Nephron progenitor cell (in vitro differentiated cells): ENCODE data around the gene TRIM13.

Experiments used
- DNase-seq: peaks from one replicate; pipeline ENCODE4 v3.0.0; 2021
- H3K27ac Mint-ChIP-seq: 2 replicates; pipeline ENCODE4 v1.8.0; 2021; ENCODE audit warnings: mild to moderate bottlenecking, moderate library complexity, mixed read lengths
- H3K27me3 Mint-ChIP-seq: 2 replicates; pipeline ENCODE4 v1.8.0; 2021; ENCODE audit warnings: mild to moderate bottlenecking, low read depth, mixed read lengths; ENCODE audit not compliant: poor library complexity
- H3K36me3 Mint-ChIP-seq: 2 replicates; pipeline ENCODE4 v1.8.0; 2021; ENCODE audit warnings: low read depth, mixed read lengths
- H3K4me1 Mint-ChIP-seq: 2 replicates; pipeline ENCODE4 v1.8.0; 2021; ENCODE audit warnings: mixed read lengths
- H3K4me3 Mint-ChIP-seq: 2 replicates; pipeline ENCODE4 v1.8.0; 2021; ENCODE audit warnings: mild to moderate bottlenecking, moderate library complexity, mixed read lengths
- H3K9me3 Mint-ChIP-seq: 2 replicates; pipeline ENCODE4 v1.8.0; 2021; ENCODE audit warnings: mild to moderate bottlenecking, moderate library complexity, mixed read lengths
- TF ChIP-seq, protein P1 (sequence below): fragments of 200-600 bp; sonication (generic); IDR thresholded peaks from 2 replicates; pipeline ENCODE4 v1.5.0; 2021; ENCODE audit warnings: antibody characterized with exemption

The TRIM13 gene

DNA sequence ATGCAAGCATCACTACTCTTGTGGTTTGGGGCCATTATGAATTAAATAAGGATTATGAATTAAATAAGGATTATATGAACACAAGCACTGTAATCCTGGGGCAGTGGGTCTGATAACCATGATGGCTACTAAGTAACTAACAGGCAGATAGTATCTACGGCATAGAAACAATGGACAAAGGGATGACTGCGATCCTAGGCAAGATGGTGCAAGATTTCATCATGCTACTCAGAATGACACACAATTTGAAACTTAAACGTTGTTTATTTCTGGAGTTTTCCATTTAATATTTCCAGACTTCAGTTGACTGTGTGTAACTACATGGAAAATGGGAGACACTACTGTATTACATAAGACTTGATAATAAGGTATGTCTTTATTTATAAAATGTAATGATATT, 33.5 kb downstream of the TRIM13 start:
- no peak for DNase-seq
- no peak overlapping the region for H3K27ac Mint-ChIP-seq
- H3K27me3 Mint-ChIP-seq: no peaks in the 10 kb centered on the region
- H3K4me3 Mint-ChIP-seq: no peak overlapping the region
- H3K9me3 Mint-ChIP-seq: no peaks in the 10 kb centered on the region
- TF ChIP-seq, protein P1, sequence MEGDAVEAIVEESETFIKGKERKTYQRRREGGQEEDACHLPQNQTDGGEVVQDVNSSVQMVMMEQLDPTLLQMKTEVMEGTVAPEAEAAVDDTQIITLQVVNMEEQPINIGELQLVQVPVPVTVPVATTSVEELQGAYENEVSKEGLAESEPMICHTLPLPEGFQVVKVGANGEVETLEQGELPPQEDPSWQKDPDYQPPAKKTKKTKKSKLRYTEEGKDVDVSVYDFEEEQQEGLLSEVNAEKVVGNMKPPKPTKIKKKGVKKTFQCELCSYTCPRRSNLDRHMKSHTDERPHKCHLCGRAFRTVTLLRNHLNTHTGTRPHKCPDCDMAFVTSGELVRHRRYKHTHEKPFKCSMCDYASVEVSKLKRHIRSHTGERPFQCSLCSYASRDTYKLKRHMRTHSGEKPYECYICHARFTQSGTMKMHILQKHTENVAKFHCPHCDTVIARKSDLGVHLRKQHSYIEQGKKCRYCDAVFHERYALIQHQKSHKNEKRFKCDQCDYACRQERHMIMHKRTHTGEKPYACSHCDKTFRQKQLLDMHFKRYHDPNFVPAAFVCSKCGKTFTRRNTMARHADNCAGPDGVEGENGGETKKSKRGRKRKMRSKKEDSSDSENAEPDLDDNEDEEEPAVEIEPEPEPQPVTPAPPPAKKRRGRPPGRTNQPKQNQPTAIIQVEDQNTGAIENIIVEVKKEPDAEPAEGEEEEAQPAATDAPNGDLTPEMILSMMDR: no peak
- H3K4me1 Mint-ChIP-seq: no peaks in the 10 kb centered on the region
- no peaks in the 10 kb centered on the region for H3K36me3 Mint-ChIP-seq

DNA sequence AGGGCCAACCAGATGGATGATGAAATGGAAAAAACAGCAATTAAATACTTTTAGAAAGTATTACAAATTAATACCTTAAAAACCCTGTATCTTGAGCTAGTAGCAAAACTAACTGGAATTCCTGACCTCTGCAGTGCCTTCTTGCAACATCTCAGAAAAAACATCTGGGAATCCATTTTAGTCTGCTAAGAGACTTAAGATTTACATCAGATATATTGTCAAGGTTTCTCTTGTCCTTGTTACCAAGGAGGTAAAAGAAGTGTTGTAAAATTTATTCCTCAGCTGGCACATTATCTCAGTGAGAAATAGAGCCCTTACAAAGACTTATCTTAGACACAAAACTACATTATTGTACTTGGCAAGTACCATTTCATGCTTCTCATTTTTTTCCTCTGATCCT, 36.9 kb downstream of the TRIM13 start:
- no peak for DNase-seq
- Mint-ChIP-seq H3K4me3 (no peak overlapping the region), H3K9me3 (no peaks in the 10 kb centered on the region), H3K27me3 (no peaks in the 10 kb centered on the region), H3K4me1 (no peaks in the 10 kb centered on the region), H3K36me3 (no peaks in the 10 kb centered on the region), H3K27ac (peak overlapping the region; percentile 83)
- TF ChIP-seq, protein P1: no peak

DNA sequence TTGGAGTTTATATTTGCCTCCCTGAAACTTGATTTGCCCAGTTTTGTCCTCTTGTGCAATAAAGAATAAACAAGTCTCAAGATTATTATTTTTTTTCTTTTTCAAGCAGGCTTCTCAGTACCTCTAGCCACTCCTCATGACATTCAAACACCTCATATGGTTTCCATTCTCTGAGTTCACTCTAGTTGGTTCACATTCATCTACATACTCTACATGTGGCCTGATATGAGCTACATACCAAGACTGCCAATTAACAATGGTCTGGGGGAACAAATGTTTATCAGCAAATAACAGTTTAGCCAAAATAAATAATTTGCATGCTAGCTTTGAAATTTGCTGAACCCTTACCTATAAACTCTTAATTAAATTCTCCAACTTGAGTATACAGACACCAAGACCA, 40.9 kb downstream of the TRIM13 start:
- no peaks in the 10 kb centered on the region for H3K9me3 Mint-ChIP-seq
- peaks cover 16% of the 10 kb centered on the region for H3K36me3 Mint-ChIP-seq
- H3K27ac Mint-ChIP-seq: no peak overlapping the region
- H3K4me1 Mint-ChIP-seq: no peaks in the 10 kb centered on the region
- no peak for DNase-seq
- H3K4me3 Mint-ChIP-seq: no peak overlapping the region
- no peaks in the 10 kb centered on the region for H3K27me3 Mint-ChIP-seq
- TF ChIP-seq, protein P1: no peak

DNA sequence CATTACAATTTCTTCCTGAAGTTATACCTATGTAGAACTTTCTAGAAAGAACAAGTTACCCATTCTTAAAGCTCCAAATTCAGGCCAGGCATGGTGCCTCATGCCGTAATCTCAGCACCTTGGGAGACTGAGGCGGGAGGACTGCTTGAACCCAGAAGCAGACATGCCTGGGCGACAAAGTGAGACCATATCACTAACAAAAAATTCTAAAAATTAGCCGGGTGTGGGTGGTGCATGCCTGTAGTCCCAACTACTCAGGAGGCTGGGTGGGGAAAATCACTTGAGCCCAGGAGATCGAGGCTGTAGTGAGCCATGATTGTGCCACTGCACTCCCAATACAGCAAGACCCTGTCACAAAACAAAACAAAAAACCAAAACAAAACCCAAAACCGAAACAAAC, 41.4 kb downstream of the TRIM13 start:
- Mint-ChIP-seq H3K4me1 (no peaks in the 10 kb centered on the region), H3K9me3 (no peaks in the 10 kb centered on the region), H3K36me3 (peaks cover 21% of the 10 kb centered on the region), H3K27me3 (no peaks in the 10 kb centered on the region), H3K27ac (peak overlapping the region; percentile 54), H3K4me3 (no peak overlapping the region)
- no peak for DNase-seq
- TF ChIP-seq, protein P1: no peak

DNA sequence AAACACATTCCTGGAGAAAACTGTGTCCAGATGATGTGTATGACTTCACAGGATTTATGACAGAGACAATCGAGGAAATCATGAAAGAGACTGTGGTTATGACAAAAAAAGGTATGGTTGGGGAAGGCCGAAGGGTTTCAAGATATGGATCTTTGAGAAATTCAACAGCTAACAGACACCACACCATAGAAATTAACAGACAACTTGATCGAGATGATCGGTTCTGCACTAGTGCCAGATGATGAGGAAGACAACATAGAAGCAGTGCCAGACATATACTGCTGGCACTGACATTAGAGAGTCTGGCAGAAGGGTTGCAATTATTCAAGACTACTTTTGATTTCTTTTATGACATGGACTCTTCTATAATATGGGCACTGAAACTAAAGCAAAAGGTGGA, 55.6 kb downstream of the TRIM13 start:
- no peak overlapping the region for H3K4me3 Mint-ChIP-seq
- H3K4me1 Mint-ChIP-seq: no peaks in the 10 kb centered on the region
- H3K27ac Mint-ChIP-seq: no peak overlapping the region
- peaks cover 15% of the 10 kb centered on the region for H3K9me3 Mint-ChIP-seq
- H3K27me3 Mint-ChIP-seq: no peaks in the 10 kb centered on the region
- no peak for DNase-seq
- peaks cover 84% of the 10 kb centered on the region for H3K36me3 Mint-ChIP-seq
- TF ChIP-seq, protein P1: no peak

DNA sequence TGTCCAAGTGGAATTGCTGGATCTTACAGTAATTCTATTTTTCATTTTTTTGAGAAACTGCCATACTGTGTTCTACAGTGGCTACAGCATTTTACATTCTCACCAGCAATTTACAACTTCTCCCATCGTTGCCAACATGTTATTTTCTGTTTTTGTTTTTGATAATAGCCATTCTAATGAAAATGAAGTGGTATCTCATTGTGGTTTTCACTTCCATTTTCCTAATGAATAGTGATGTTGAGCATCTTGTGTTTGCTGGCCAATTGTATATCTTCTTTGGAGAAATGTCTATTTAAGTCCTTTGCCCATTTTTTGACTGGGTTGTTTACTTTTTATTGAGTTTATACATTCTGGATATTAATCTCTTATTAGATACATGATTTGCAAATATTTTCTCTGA, 57.0 kb downstream of the TRIM13 start:
- TF ChIP-seq, protein P1: no peak
- no peak for DNase-seq
- H3K9me3 Mint-ChIP-seq: peaks cover 15% of the 10 kb centered on the region
- no peaks in the 10 kb centered on the region for H3K4me1 Mint-ChIP-seq
- H3K36me3 Mint-ChIP-seq: peaks cover 90% of the 10 kb centered on the region
- no peak overlapping the region for H3K27ac Mint-ChIP-seq
- H3K4me3 Mint-ChIP-seq: no peak overlapping the region
- H3K27me3 Mint-ChIP-seq: no peaks in the 10 kb centered on the region
